GM18867 (cell line): ENCODE results near the gene ZNF277.
"Not testable (repeated sequence)": the region's sequence is repeated elsewhere in the genome, so short reads cannot be mapped to it uniquely, and the experiment has no call there.

Source experiments
- ATAC-seq: cut with Tn5 transposase; IDR thresholded peaks from one replicate; pipeline ENCODE4 v1.9.1; 2021; ENCODE audit warnings: mild to moderate bottlenecking, moderate library complexity; ENCODE audit not compliant: unreplicated experiment

Gene ZNF277

GRCh38 chr7:112249967-112250366 is 43.5 kb downstream of the ZNF277 start:
- ATAC-seq, result not testable (repeated sequence)

- no peak for ATAC-seq
Measured at GRCh38 chr7:112252141-112252540, 45.6 kb downstream of the ZNF277 start.

- ATAC-seq, result no peak
Measured at GRCh38 chr7:112252691-112253090, 46.2 kb downstream of the ZNF277 start.

GRCh38 chr7:112254156-112254555 is 47.7 kb downstream of the ZNF277 start:
- no peak for ATAC-seq

GRCh38 chr7:112254709-112255387 is 48.4 kb downstream of the ZNF277 start:
- ATAC-seq, result no peak

GRCh38 chr7:112255388-112255720 is 48.9 kb downstream of the ZNF277 start:
- ATAC-seq, result no peak

GRCh38 chr7:112257073-112257472 is 50.6 kb downstream of the ZNF277 start:
- no peak for ATAC-seq

GRCh38 chr7:112260911-112261310 is 54.4 kb downstream of the ZNF277 start:
- no peak for ATAC-seq

GRCh38 chr7:112262036-112262435 is 55.5 kb downstream of the ZNF277 start:
- no peak for ATAC-seq

- ATAC-seq, result no peak
Measured at GRCh38 chr7:112262855-112263487, 56.5 kb downstream of the ZNF277 start.

GRCh38 chr7:112263519-112263918 is 57.0 kb downstream of the ZNF277 start:
- no peak for ATAC-seq

GRCh38 chr7:112266141-112266540 is 59.6 kb downstream of the ZNF277 start:
- no peak for ATAC-seq

GRCh38 chr7:112266595-112267270 is 60.2 kb downstream of the ZNF277 start:
- ATAC-seq, result no peak

GRCh38 chr7:112267944-112268691 is 61.6 kb downstream of the ZNF277 start:
- ATAC-seq, result no peak

- ATAC-seq, result no peak
Measured at GRCh38 chr7:112271162-112271561, 64.7 kb downstream of the ZNF277 start.

- no peak for ATAC-seq
Measured at GRCh38 chr7:112272921-112273561, 66.5 kb downstream of the ZNF277 start.

- no peak for ATAC-seq
Measured at GRCh38 chr7:112279042-112279441, 72.5 kb downstream of the ZNF277 start.

- no peak for ATAC-seq
Measured at GRCh38 chr7:112280267-112280666, 73.8 kb downstream of the ZNF277 start.

GRCh38 chr7:112282476-112283188 is 76.1 kb downstream of the ZNF277 start:
- no peak for ATAC-seq

- ATAC-seq, result peak; percentile 80
Measured at GRCh38 chr7:112283382-112283910, 77.0 kb downstream of the ZNF277 start.
